GM21825 (cell line): ENCODE measurements around the gene NEK2.
"Not testable (repeated sequence)": the region's sequence is repeated elsewhere in the genome, so short reads cannot be mapped to it uniquely, and the experiment has no call there.

Experiments used
- ATAC-seq: cut with Tn5 transposase; IDR thresholded peaks from one replicate; pipeline ENCODE4 v1.9.1; 2021; ENCODE audit warnings: mild to moderate bottlenecking, moderate library complexity; ENCODE audit not compliant: unreplicated experiment

NEK2 gene

DNA sequence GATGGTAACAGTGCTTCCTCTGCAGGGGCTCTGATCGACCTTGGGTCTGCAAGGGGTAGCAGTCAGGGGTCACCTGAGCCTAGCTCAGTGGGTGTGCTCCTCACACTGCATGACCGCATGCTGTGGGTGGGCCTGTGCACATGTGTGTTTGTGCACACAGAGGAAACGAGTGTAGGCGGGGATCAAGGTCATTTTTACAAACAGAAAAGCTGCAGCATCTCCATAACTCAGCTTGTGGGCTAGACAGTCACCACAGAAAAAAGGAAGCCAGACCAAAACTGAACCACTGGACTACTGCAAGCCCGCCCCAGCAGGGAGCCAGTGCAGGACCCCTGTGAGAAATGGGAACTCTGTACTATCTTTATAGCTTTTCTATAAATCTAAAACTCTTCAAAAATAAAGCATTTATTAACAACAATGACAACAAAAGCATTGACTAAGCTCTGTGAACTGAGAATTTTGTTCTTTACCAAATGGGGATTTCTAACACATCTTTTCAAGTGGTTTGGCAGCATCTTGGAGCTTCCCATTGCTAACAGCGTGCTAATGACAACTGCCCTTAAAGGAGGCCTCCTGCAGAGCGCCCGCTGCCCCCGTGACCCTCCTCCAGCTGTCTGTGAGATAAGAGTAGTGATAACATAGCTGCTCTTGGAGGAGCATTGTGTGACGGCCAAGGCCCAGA is 19.9 kb upstream of the NEK2 start:
- ATAC-seq = peak; percentile 35

DNA sequence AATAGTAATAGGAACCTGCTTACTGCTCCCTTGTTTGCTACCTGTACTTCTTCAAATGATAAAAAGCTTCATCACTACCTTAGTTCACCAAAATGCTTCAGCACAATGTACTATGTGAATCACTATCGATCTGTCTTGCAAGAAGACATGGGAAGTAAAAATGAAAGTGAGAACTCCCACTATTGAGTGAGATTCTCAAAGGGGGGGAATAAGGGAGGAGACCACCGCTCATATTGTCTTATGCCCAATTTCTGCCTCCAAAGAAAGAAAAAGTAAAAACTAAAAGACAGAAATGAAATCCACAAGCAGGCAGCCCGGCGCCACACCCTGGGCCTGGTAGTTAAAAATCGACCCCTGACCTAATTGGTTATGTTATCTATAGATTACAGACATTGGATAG is 18.5 kb upstream of the NEK2 start:
- ATAC-seq = not testable (repeated sequence)

DNA sequence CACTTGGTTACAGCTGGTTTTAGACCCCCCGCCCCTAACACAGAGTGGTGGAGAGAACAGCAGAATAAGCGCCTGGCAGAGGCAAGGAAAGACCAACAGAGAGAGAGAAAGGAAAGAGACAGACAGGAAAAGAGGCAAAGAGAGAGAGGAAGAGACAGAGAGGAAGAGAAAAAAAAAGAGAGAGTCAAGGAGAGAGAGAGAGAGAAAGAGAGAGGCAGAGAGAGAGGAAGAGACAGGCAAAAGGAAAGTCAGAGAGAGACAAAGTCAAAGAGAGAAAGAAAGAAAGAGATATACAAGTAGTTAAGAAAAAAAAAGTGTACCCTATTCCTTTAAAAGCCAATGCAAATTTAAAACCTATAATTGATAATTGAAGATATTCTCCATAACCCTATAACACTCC is 13.0 kb upstream of the NEK2 start:
- no peak for ATAC-seq

DNA sequence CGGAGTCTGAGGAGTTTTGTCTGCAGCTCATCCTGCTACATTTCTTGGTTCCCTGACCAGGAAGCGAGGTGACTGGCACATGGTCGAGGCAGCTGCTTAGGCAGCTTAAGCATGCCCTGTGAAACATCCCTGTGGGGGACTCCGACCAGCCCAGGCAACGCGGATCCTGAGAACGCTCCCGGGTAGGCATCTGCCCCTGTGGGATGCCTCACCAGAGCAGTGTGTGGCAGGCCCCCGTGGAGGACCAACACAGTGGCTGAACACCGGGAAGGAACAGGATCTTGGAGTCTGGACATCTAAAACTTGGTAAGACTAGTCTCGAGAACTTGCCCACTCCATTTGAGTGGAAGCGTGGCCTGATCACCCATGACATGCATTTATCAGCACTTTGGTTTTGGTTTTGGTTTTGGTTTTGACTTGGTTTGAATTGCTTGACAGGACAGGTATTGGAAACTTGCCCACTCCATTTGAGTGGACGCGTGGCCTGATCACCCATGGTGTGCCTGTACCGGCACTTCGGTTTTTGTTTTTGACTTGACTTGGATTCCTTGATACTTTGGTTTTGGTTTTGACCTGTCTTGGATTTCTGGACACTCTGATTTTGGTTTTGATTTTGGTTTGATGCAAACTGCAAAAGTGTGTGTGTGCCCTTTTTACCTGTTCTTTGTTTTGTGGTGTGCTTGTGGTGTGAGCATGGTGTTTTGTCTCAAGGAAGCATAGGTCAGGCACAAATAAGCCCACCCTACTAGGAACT is 12.2 kb upstream of the NEK2 start:
- no peak for ATAC-seq

DNA sequence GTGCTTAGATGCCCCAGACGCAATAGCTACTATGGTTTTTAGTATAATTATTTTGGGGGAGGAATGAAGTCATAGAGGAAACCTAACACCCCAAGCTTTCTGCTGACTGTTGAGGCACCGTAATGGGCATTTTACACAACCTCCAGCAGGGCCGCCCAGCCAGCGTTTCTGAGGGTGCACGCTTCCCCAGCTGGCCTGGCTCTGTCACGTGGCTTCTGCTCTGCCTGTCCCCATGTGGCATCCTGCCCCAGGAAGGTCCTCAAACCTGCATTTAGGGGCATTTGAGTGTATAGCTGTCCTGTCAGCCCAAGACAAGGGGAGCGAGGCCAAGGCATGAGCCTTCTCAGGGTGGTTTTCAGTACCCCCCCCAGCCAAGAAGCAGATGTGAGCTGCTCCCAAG is 10.4 kb upstream of the NEK2 start:
- ATAC-seq = no peak

DNA sequence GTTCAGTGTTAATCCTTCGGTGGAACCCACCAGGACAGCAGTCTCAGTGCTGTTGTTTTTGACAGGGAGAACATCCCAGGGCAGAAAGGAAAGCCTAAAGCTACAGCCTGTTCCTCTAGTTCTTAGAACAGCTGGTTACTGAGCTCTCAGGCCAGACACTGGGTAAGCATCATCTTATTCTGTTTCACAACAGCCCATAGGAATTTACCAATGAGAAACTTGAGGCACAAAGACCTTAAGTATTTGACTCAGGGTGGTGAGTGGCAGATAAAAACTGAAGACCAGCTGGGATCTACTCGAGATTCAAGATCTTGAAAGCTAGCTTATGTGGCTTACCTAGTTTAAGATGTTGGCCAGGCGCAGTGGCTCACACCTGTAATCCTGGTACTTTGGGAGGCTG is 9.4 kb upstream of the NEK2 start:
- no peak for ATAC-seq

DNA sequence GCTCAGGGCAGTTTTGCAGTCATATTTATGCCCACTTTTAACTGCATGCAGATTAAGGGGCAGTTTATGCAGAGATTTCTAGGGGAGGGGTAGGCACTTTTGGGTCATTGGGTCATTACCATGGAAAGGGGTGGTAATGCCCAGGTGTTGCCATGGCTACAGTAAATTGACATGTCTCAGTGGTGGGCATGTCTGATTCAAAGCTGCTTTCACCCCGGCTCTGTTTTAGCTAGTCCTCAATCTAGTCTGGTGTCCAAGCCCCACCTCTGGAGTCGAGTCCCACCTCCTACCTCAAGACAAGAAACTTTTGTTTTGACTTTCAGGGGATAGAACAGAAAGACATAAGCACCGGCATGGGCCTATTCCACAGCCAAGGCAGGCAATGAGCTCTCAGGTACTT is 8.9 kb upstream of the NEK2 start:
- ATAC-seq = no peak

DNA sequence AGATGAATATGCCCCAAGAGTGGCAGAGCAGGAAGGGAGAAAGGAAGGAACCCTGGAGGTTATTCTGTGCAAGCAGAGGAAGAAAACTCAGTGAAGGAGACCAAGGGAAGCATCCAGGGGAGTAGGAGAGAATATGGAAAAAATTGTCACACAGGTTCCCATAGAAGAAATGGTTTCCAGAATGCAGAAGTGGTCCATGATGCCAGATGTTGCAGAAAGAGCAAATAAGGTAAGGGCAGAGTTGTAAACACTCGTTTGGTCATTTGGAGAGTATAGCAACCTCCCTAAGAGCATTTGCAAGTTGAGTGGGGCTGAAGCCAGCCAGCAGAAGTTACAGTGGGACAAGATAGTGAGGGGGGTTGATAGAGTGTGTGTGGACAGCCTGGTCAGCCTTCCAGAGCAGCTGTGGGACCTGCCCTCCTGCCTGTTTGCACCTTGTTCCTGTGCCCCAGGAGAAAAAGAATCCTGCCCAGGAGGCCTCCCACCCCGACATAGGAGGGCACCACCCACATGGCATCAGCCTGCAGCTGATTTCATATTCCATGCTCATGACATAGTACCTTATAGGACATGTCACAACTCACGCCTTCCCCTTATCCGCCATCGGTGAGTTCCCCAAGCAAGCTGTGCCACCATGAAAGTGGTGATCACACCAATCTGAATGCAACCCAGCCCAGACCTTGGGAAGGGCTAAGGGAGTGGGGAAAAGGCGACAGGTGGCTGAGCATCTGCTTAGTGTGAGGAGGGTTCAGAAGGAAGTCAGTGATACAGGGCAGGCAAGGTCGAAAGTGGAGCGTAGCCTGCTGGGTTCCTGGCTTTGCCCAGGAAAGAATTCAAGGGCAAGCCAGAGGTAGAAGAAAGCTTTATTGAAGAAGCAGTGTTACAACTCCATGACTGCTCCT is 8.2 kb upstream of the NEK2 start:
- ATAC-seq = no peak

DNA sequence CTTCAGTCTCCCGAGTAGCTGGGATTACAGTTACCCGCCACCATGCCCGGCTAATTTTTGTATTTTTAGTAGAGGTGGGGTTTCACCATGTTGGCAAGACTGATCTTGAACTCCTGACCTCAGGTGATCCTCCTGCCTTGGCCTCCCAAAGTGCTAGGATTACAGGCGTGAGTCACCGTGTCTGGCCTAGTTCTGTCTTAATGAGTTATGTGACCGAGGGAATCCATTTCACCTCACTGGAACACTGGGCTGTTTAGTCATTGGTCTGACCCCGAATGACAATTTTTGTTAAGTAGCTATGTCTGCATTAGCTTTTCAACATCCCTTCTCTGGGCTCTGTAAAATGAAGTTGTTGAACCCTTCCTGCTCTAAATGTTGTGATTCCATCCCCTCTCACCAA is 6.8 kb upstream of the NEK2 start:
- not testable (repeated sequence) for ATAC-seq

DNA sequence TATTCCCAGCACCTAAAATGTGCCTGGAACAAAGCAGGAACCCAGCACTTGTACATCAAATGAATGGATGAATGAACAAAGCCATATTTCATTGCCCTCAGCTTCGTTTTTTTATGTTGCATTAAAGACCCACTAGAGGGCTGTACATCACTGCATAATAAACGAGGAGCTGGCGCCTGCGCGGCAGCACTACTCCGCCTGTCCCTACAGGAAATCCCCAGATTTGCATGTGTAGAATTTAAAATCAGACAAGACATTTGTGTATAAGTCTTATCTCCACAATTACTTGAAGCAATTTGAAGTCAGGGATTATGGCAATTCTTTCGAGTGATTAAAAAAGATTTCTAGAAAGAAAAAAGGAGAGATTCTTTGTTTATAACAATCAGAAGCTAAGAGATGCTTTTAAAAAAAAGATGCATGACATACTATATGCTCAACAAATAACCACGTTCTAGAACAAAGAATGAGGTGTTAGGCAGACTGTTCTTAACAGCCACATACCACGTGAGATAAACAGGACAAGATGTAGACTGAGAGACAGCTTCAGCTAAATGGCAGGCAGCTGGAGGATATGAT is 5.4 kb upstream of the NEK2 start:
- peak; percentile 72 for ATAC-seq

DNA sequence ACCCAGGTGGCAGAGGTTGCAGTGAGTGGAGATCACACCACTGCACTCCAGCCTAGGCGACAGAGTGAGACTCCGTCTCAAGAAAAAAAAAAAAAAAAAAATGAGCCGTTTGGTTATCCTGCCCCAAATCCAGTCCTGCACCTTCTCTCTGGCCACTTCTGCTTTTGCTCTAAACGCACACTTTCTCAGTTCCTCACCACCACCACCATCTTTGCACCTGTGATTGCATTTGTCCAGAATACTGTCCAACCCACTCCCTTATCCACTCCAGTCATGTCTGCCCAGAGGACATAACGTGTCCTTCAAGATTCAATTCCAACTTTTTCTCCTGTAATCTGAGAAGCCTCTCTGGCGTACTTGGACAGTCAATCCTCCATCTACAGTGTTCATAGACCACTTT is 2.2 kb upstream of the NEK2 start:
- ATAC-seq = no peak

DNA sequence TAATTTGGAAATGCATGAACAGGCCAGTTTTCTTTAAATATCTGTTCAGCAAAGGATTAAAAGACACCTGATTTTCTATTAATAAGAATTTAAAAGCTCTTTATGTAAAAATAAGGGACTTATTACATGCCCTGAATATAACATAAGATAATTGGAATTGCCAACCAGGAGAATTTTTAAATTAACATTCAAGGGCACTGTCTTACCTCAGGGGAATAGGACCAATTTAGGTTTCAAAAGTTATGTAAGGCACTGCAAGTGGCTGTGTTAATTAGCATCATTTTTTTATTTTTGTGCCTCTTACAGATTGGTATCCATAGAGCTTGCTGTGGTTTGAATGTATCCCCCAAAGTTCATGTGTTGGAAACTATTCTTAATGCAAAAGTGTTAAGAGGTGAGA is 1.3 kb upstream of the NEK2 start:
- no peak for ATAC-seq

DNA sequence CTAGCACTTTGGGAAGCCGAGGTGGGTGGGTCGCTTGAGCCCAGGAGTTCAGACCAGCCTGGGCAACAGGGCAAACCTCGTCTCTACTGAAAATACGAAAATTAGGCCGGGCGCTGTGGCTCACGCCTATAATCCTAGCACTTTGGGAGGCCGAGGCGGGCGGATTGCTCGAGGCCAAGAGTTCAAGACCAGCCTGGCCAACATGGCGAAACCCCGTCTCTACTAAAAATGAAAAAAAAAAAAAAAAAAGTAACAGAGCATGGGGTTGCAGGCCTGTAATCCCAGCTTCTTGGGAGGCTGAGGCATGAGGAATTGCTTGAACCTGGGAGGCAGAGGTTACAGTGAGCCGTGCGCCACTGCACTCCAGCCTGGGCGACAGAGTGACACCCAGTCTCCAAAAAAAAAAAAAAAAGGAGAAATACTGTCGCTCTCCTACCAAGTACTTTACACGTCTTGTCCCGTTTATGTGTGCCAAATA is 724 bp upstream of the NEK2 start:
- no peak for ATAC-seq

DNA sequence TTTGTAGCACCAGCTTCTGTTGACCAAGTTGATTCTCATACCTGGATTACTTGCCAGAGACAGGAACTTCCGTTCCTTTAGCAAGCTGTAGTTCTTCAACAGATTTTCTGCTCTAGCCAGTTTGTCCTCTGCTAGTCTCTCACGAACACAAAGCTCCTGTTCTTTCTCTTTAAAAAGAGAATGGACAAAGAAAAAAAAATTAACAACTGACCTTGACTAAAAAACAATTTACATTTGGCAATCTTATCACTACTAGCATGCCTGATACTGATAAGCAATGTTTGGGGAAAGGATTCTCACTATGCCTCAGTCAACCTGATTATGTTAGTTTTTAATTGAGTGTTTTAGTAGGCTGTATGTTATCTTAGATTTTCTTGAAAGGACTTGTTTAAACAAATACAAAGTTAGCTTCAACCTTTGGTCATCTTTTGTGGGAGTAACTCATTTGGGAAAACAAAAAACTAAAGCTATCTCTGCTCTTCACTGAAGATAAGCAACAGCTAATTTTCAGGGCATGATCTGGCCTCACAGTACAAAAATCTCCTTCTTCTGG is 8.3 kb downstream of the NEK2 start:
- no peak for ATAC-seq

DNA sequence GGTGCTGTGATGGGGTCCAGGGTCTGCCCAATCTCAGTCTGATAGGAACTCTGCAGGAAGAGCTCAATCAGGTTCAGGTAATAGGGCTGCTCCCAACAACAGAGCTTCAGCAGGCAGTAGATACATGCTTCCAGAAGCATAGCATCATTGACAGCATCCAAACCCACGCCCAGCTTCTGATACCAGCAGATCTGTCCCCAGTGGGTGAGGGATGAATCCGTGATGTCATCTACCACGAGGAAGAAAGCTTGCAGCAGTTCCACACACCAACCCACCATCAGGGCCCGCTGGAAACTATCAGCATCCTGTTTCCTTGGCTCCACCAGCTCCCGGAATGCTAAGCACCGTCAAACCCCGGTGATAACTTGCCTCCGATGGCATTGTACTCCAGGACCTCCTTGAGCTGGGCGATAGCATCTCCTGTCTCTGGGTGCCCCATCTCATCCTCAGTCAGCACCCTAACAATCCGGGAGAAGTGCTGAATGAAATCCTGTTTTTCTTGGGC is 14.7 kb downstream of the NEK2 start:
- ATAC-seq = no peak

DNA sequence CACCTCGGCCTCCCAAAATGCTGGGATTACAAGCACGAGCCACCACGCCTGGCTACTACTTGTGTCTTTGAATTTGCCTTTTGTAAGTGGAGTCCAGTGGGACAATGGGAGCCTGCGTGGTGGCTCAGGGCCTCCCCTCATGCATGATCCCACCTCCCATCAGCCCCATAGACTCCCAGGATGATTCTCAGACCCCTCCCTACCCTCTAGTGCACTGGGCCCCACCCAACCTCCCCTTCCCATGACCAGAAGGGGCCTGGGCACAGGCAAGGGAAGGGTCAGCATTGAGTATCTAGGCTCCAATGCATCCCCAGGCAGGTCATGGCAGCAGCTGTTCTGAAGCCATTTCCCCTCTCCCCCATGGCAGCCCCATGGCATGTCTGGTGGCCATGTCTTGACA is 18.7 kb downstream of the NEK2 start:
- no peak for ATAC-seq

DNA sequence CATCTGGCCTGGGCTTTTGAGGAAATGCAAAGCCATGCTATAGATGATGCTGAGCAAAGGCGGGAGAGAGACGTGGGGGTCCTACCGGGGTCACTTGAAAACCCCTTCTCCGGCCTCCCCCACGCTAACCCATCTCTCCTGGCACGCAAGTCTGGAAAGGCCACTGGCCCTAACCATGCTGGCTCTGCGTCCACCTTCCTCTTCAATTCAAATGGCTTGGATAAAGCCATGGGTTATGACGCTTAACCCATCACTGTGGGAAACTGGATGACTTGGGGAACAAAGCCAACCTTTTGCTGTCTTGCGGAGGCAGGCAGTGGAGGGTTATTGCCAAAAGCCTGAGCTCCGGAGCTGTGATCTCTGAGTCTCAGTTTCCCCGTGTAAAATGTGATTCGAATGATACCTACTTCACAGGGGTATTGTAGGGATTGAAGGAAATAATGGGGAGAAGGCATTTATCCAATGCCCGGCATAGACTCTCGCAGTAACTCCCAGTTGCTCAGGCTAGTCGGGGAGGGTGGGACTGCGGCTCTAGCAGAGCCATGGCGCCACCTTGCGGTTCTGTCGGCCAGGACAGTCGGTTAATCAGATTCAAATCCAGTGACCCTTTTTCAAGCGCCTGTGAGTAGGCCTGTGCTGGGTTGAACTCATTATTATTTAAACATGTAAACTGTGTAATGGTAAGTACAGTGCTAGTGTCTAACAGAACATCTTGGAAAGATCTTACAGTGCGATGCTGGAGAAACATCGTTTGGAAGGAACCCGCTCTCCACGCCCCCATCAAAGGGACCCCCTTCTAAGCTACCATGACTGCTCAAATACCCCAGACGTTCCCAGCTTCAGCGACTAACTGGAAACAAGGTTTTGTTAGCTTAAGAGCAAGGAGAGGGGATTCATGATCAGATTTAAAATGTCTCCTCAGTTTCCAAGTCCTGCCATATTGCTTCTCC is 20.3 kb downstream of the NEK2 start:
- peak; percentile 79 for ATAC-seq

DNA sequence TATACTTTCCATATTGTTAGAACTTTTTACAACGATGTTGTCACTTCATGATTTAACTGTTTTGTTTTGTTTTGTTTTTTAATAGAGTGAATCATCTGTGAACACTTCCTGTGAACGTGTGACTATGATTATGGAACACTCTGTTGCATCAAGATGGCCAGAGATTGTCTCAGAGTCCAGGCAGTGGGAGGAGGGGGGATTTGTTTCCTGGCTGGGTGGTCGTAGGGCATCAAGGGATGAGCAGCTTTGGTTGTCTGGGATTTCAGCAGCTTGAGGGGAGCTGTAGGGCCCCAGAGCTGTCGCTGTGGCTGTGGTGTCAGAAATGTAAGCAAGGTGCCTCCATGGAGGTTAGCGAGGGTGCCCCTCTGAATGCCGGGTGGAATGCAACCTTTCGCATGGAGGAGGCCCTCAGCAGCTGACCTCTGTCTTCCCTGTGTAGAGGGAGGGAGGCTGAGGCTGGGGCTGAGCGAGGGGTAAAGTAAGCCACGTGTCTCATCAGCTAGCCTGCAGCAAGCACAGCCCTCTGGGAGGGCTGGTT is 21.4 kb downstream of the NEK2 start:
- no peak for ATAC-seq

DNA sequence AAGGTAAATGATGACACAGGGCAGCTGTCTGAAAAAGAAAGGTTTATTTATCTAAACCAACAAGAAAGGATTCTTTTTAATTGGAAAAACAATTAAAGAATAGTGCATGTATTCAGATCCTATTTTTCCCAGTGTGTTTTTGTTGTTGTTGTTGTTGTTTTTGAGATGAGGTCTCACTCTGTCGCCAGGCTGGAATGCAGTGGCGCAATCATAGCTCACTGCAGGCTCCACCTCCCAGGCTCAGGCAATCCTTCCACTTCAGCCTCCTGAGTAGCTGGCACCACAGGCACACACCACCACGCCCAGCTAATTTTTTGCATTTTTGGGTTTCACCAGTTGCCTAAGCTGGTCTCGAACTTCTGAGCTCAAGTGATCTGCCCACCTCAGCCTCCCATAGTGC is 22.1 kb downstream of the NEK2 start:
- ATAC-seq = no peak
